Fibroblast of lung (primary cell): ENCODE measurements around the gene SERPINB6. TPM values are rescaled to one million over a fixed set of nuclear protein-coding genes. Genes with fewer than 3 reads are reported as not detected.
A peak's percentile ranks its signal among the peaks of the same experiment; 100 is the strongest.

ENCODE experiments used
- DNase-seq, 2 donors: peaks; one replicate each; pipeline versions ENCODE4 v3.0.0 to v3.0.0-alpha.2; 2010; ENCODE audit warnings: low read depth in 2 of 2
- H2AFZ ChIP-seq: 2 replicates; pipeline ENCODE4 v1.5.1; 2012; ENCODE audit warnings: low read length, control low read depth, inconsistent platforms
- H3K27ac ChIP-seq: 2 replicates; pipeline ENCODE4 v1.5.1; 2011; ENCODE audit warnings: low read length, control low read depth; ENCODE audit not compliant: insufficient read depth
- H3K27me3 ChIP-seq: 2 replicates; pipeline ENCODE4 v1.5.1; 2011; ENCODE audit warnings: mild to moderate bottlenecking, low read length; ENCODE audit not compliant: control insufficient read depth, insufficient read depth
- H3K36me3 ChIP-seq: 2 replicates; pipeline ENCODE4 v1.5.1; 2011; ENCODE audit warnings: low read length; ENCODE audit not compliant: control insufficient read depth, insufficient read depth
- H3K4me1 ChIP-seq: 2 replicates; pipeline ENCODE4 v1.5.1; 2011; ENCODE audit warnings: low read length; ENCODE audit not compliant: control insufficient read depth, insufficient read depth; ENCODE audit errors: extremely low read depth
- H3K4me2 ChIP-seq: 2 replicates; pipeline ENCODE4 v1.5.1; 2011; ENCODE audit warnings: low read length, control low read depth; ENCODE audit not compliant: insufficient read depth; ENCODE audit errors: extremely low read depth
- H3K4me3 ChIP-seq, 4 experiments: fragments of 200-600 bp in 1 of 4; sonication (generic) in 1 of 4; replicated peaks in 1 of 4; 2 replicates each; pipeline ENCODE4 v1.5.1; 2011 to 2016; ENCODE audit warnings: low read length in 4 of 4, low read depth in 3 of 4, mild to moderate bottlenecking in 3 of 4, control low read depth in 2 of 4, inconsistent platforms in 1 of 4, mixed read lengths in 1 of 4; ENCODE audit not compliant: insufficient read depth in 1 of 4; ENCODE audit errors: control extremely low read depth in 1 of 4
- H3K79me2 ChIP-seq: 2 replicates; pipeline ENCODE4 v1.5.1; 2012; ENCODE audit warnings: mild to moderate bottlenecking, low read length, inconsistent platforms; ENCODE audit not compliant: control insufficient read depth, insufficient read depth
- H3K9ac ChIP-seq: 2 replicates; pipeline ENCODE4 v1.5.1; 2011; ENCODE audit warnings: mild to moderate bottlenecking, low read length, control low read depth; ENCODE audit not compliant: insufficient read depth
- H3K9me3 ChIP-seq: 2 replicates; pipeline ENCODE4 v1.5.1; 2012; ENCODE audit warnings: low read depth, low read length; ENCODE audit not compliant: control insufficient read depth, insufficient read depth
- H4K20me1 ChIP-seq: 2 replicates; pipeline ENCODE4 v1.5.1; 2011; ENCODE audit warnings: low read length; ENCODE audit not compliant: control insufficient read depth, insufficient read depth; ENCODE audit errors: extremely low read depth
- CTCF ChIP-seq, 2 donors: IDR thresholded peaks in 1 of 2; conservative IDR thresholded peaks in 1 of 2; 1 replicate in 1 of 2; 2 replicates in 1 of 2; pipeline ENCODE4 v1.5.1; 2011 to 2012; ENCODE audit warnings: low read length in 2 of 2, control low read depth in 1 of 2, inconsistent platforms in 1 of 2, low read depth in 1 of 2, mild to moderate bottlenecking in 1 of 2
- EZH2 ChIP-seq: IDR thresholded peaks from 2 replicates; pipeline ENCODE4 v1.5.1; 2012; ENCODE audit warnings: low read length, control low read depth, mild to moderate bottlenecking; ENCODE audit errors: missing control alignments
- polyA plus RNA-seq, 2 donors: library from polyadenylated mRNA; depleted of rRNA in 1 of 2; stranded (reverse) in 1 of 2; unstranded in 1 of 2; fragments of >200 nt; gene quantifications; 2 replicates each; pipeline ENCODE4 v1.2.1, GENCODE V29; 2011 to 2012; ENCODE audit warnings: missing spikeins in 1 of 2
- total RNA-seq: library from RNA; depleted of rRNA; stranded (reverse); fragments of >200 nt; gene quantifications from 2 replicates; pipeline ENCODE4 v1.2.1, GENCODE V29; 2014

SERPINB6 gene
- total and polyA plus RNA-seq, 2 donors (not counting 1 experiment from before 2014, with no cell fraction given): 83.9 to 181 TPM

- H3K9ac ChIP-seq: no peak overlapping the region
- H3K27me3 ChIP-seq: no peaks in the 10 kb centered on the region
- no peak overlapping the region for H3K4me2 ChIP-seq
- H3K27ac ChIP-seq: no peak overlapping the region
- H3K79me2 ChIP-seq: peaks cover 49% of the 10 kb centered on the region
- no peak for TF ChIP-seq CTCF (conservative IDR thresholded peaks at IDR 0.05 in 1 of 2, IDR thresholded peaks at IDR 0.05 in 1 of 2; ENCODE audit: low read depth in 1 of 2, low read length in 2 of 2)
- TF ChIP-seq EZH2: no peak
- H4K20me1 ChIP-seq: no peaks in the 10 kb centered on the region
- H3K4me1 ChIP-seq: peaks cover 27% of the 10 kb centered on the region
- no peak for DNase-seq
- H2AFZ ChIP-seq: no peak overlapping the region
- H3K4me3 ChIP-seq: no peak overlapping the region
- peaks cover 12% of the 10 kb centered on the region for H3K36me3 ChIP-seq
- H3K9me3 ChIP-seq: no peaks in the 10 kb centered on the region
Observed at GRCh38 chr6:2957696-2958330, 13.6 kb downstream of the SERPINB6 start.

- Histone ChIP-seq H3K36me3 (peaks cover 12% of the 10 kb centered on the region), H3K4me1 (peaks cover 27% of the 10 kb centered on the region), H3K79me2 (peaks cover 43% of the 10 kb centered on the region), H3K4me3 (no peak overlapping the region), H3K9me3 (no peaks in the 10 kb centered on the region), H3K4me2 (no peak overlapping the region), H2AFZ (no peak overlapping the region), H3K27me3 (no peaks in the 10 kb centered on the region), H3K27ac (peak overlapping the region; percentile 7), H3K9ac (no peak overlapping the region), H4K20me1 (no peaks in the 10 kb centered on the region)
- DNase-seq: peak in 1 of 2 donors; percentile 41
- TF ChIP-seq CTCF (conservative IDR thresholded peaks at IDR 0.05 in 1 of 2, IDR thresholded peaks at IDR 0.05 in 1 of 2; ENCODE audit: low read depth in 1 of 2, low read length in 2 of 2): no peak
- no peak for TF ChIP-seq EZH2
Observed at GRCh38 chr6:2956930-2957685, 14.3 kb downstream of the SERPINB6 start.

GRCh38 chr6:2953098-2953497 is 18.3 kb downstream of the SERPINB6 start:
- H3K27me3 ChIP-seq: no peaks in the 10 kb centered on the region
- H3K9ac ChIP-seq: peak overlapping the region; percentile 33
- no peak overlapping the region for H3K4me3 ChIP-seq
- peak overlapping the region; percentile 49 for H3K27ac ChIP-seq
- no peaks in the 10 kb centered on the region for H4K20me1 ChIP-seq
- peak overlapping the region; percentile 1 for H2AFZ ChIP-seq
- peaks cover 9% of the 10 kb centered on the region for H3K4me1 ChIP-seq
- no peaks in the 10 kb centered on the region for H3K9me3 ChIP-seq
- DNase-seq: no peak
- H3K4me2 ChIP-seq: peak overlapping the region; percentile 18
- peaks cover 9% of the 10 kb centered on the region for H3K79me2 ChIP-seq
- no peak for TF ChIP-seq EZH2
- no peak for TF ChIP-seq CTCF (conservative IDR thresholded peaks at IDR 0.05 in 1 of 2, IDR thresholded peaks at IDR 0.05 in 1 of 2; ENCODE audit: low read depth in 1 of 2, low read length in 2 of 2)
- H3K36me3 ChIP-seq: peaks cover 13% of the 10 kb centered on the region
